ENCODE data around the gene SARS2. TPM values are rescaled to one million over a fixed set of nuclear protein-coding genes. Genes with fewer than 3 reads are reported as not detected.
A peak's percentile ranks its signal among the peaks of the same experiment; 100 is the strongest.

SARS2 gene
- total RNA-seq, 1 donor from 2014 or later: 40.5 TPM

GRCh38 chr19:38959618-38960017 lies 29.1 kb upstream of the SARS2 start:
- no peaks in the 10 kb centered on the region for H3K36me3 ChIP-seq (ENCODE audit: control insufficient read depth, insufficient read depth, low read length)
- H3K27me3 ChIP-seq (ENCODE audit: control insufficient read depth, insufficient read depth, low read length): no peaks in the 10 kb centered on the region
- H3K4me3 ChIP-seq (ENCODE audit: low read depth, low read length): no peak overlapping the region
- DNase-seq (ENCODE audit: low read depth): no peak
- no peak for TF ChIP-seq CTCF (IDR thresholded peaks at IDR 0.05; ENCODE audit: insufficient read depth, low read length, poor library complexity, severe bottlenecking)

- no peak for TF ChIP-seq CTCF (IDR thresholded peaks at IDR 0.05; ENCODE audit: insufficient read depth, low read length, poor library complexity, severe bottlenecking)
- no peaks in the 10 kb centered on the region for H3K27me3 ChIP-seq (ENCODE audit: control insufficient read depth, insufficient read depth, low read length)
- H3K4me3 ChIP-seq (ENCODE audit: low read depth, low read length): no peak overlapping the region
Observed at GRCh38 chr19:38958301-38958700, 27.7 kb upstream of the SARS2 start.

DNA sequence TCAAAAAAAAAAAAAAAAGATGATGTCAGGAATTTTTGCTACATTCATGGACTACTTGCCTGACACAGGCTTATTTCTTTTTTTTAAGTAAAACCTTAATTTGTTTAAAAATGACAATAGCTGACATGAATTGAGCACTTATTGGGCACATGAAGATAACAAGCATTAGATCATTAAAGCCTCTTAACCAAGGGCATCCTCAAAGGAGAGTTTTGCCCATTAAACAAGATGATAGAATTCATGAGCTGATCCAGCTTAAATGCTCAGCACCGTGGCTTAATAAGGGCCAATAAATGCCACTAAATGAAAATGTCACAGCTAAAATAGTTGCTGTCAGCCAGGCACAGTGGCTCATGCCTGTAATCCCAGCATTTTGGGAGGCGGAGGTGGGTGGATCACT lies 25.7 kb upstream of the SARS2 start:
- DNase-seq (ENCODE audit: low read depth): no peak
- Histone ChIP-seq H3K27me3 (ENCODE audit: control insufficient read depth, insufficient read depth, low read length) (no peaks in the 10 kb centered on the region), H3K4me3 (ENCODE audit: low read depth, low read length) (no peak overlapping the region), H3K36me3 (ENCODE audit: control insufficient read depth, insufficient read depth, low read length) (no peaks in the 10 kb centered on the region)
- no peak for TF ChIP-seq CTCF (IDR thresholded peaks at IDR 0.05; ENCODE audit: insufficient read depth, low read length, poor library complexity, severe bottlenecking)

More at GRCh38 chr19:38958301-38958700, 27.7 kb upstream of the SARS2 start:
- H3K36me3 ChIP-seq (ENCODE audit: control insufficient read depth, insufficient read depth, low read length): no peaks in the 10 kb centered on the region
- no peak for DNase-seq (ENCODE audit: low read depth)

DNA sequence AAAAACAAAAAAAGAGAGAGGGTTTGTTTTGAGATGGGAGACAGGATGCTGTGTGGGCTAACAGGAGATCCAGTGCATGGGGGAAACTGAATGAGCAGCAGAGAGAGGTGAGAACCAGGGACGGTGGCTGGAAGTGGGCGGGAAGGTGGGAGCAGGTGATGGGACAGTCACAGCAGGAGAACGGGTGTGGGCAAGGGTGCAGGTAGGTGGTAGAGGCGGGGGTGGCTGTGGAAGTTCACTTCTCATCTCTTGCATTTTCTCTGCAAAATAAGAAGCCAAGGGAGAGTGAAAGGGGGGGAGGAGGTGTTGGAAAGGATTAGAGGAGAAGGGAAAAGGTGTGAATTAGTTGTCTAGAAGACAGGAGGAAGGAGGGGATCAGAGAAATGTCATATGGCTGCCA lies 23.1 kb upstream of the SARS2 start:
- no peak for DNase-seq (ENCODE audit: low read depth)
- TF ChIP-seq CTCF (IDR thresholded peaks at IDR 0.05; ENCODE audit: insufficient read depth, low read length, poor library complexity, severe bottlenecking): no peak

DNA sequence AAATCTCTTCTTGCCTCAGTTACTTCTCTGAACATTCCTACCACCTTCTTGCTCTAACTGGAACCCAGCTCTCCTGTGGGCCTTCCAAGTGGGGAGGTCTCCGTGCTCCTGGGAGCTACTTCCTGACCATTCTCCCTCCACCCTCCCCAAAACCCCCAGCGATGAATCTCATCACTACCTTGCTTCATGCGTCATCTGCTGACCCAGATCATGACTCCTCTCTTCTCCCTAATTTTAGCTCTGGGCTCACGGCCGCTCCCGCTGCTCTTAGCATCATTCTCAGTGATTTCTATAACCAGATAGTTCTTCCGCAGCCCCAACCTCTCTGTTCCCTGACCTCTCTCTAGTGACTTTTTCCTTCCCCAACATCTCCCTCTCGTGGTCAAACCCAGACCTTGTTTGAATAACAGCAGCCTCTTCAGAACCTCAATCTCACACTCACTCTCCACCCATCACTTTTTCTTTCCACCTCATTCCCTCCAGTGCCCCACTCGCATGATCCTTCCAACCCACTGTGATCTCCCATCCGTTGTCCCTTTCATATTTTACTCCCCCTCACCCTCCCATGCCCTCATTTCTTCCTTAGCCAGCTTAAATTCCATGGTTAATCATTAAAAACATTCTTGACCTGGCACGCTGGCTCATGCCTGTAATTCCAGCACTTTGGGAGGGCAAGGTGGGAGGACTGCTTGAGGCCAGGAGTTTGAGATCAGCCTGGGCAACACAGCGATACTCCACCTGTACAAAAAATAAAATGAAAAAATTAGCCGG lies 22.0 kb upstream of the SARS2 start:
- DNase-seq (ENCODE audit: low read depth): peak; percentile 68
- TF ChIP-seq CTCF (IDR thresholded peaks at IDR 0.05; ENCODE audit: insufficient read depth, low read length, poor library complexity, severe bottlenecking): peak; percentile 67

More for the DNA sequence above, 23.1 kb upstream of the SARS2 start:
- no peak overlapping the region for H3K4me3 ChIP-seq (ENCODE audit: low read depth, low read length)
- no peaks in the 10 kb centered on the region for H3K27me3 ChIP-seq (ENCODE audit: control insufficient read depth, insufficient read depth, low read length)
- no peaks in the 10 kb centered on the region for H3K36me3 ChIP-seq (ENCODE audit: control insufficient read depth, insufficient read depth, low read length)

DNA sequence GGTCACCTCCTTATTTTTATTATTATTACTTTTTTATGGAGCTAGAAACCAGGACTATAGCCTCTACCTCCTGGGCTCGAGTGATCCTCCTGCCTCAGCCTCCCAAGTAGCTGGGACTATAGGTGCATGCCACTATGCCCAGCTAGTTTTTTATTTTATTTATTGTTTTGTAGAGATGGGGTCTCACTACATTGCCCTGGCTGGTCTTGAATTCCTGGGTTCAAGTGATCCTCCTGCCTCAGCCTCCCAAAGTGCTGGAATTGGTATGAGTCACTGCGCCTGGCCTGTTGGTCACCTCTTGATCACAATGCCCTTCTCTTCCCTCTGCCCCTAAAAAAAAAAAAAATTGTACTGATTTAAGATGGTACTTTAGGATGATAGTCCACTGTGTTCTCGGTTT lies 20.6 kb upstream of the SARS2 start:
- Histone ChIP-seq H3K36me3 (ENCODE audit: control insufficient read depth, insufficient read depth, low read length) (no peaks in the 10 kb centered on the region), H3K27me3 (ENCODE audit: control insufficient read depth, insufficient read depth, low read length) (no peaks in the 10 kb centered on the region), H3K4me3 (ENCODE audit: low read depth, low read length) (no peak overlapping the region)
- DNase-seq (ENCODE audit: low read depth): no peak
- TF ChIP-seq CTCF (IDR thresholded peaks at IDR 0.05; ENCODE audit: insufficient read depth, low read length, poor library complexity, severe bottlenecking): no peak

More for the DNA sequence above, 22.0 kb upstream of the SARS2 start:
- H3K4me3 ChIP-seq (ENCODE audit: low read depth, low read length): no peak overlapping the region
- H3K27me3 ChIP-seq (ENCODE audit: control insufficient read depth, insufficient read depth, low read length): no peaks in the 10 kb centered on the region
- H3K36me3 ChIP-seq (ENCODE audit: control insufficient read depth, insufficient read depth, low read length): no peaks in the 10 kb centered on the region
